Spinal cord (tissue), 10 donors: ENCODE data around the gene HSFX1. TPM values are rescaled to one million over a fixed set of nuclear protein-coding genes. Genes with fewer than 3 reads are reported as not detected.
"Not testable (repeated sequence)": the region's sequence is repeated elsewhere in the genome, so short reads cannot be mapped to it uniquely, and the experiment has no call there.

Experiments used
- DNase-seq, 6 donors: peaks; one replicate each; pipeline versions ENCODE4 v3.0.0 to v3.0.0-alpha.2; 2013 to 2015; ENCODE audit warnings: low spot score in 6 of 6, low read depth in 4 of 6
- H3K27ac ChIP-seq: one replicate; pipeline ENCODE4 v1.5.1; 2013; ENCODE audit warnings: low read depth, low read length, control low read depth
- H3K27me3 ChIP-seq: one replicate; pipeline ENCODE4 v1.6.1; 2013; ENCODE audit warnings: low read length; ENCODE audit not compliant: control insufficient read depth, insufficient read depth
- H3K36me3 ChIP-seq: one replicate; pipeline ENCODE4 v1.6.1; 2013; ENCODE audit warnings: low read length; ENCODE audit not compliant: control insufficient read depth, insufficient read depth
- H3K4me1 ChIP-seq: one replicate; pipeline ENCODE4 v1.6.1; 2013; ENCODE audit warnings: low read length; ENCODE audit not compliant: control insufficient read depth, insufficient read depth
- H3K4me3 ChIP-seq: one replicate; pipeline ENCODE4 v1.5.1; 2013; ENCODE audit warnings: low read depth, low read length, control low read depth
- H3K9me3 ChIP-seq: one replicate; pipeline ENCODE4 v1.6.1; 2013; ENCODE audit warnings: low read length; ENCODE audit not compliant: control insufficient read depth, insufficient read depth
- WGBS: methylation state at CpG from one replicate; pipeline ENCODE4 v1.1.5; 2013; ENCODE audit warnings: missing lambda C conversion rate; ENCODE audit not compliant: insufficient coverage; 5-methylcytosine and 5-hydroxymethylcytosine counted together
- long read RNA-seq, 4 donors: transcript quantifications; one replicate each; lab custom pipeline, GENCODE V29; 2026
- polyA plus RNA-seq, 2 donors: library from polyadenylated mRNA; unstranded; fragments of 120-200 nt; gene quantifications; one replicate each; pipeline ENCODE4 v1.2.1, GENCODE V29; 2013; ENCODE audit not compliant: insufficient read length in 2 of 2
- total RNA-seq, 2 donors: library from RNA; depleted of rRNA in 1 of 2; stranded (reverse); fragments of 120-200 nt in 1 of 2; fragments of >200 nt in 1 of 2; gene quantifications; one replicate each; pipeline versions ENCODE4 v1.2.3 to v1.2.4, GENCODE V29; 2013 to 2014
- donor health status: healthy.

The HSFX1 gene, protein sequence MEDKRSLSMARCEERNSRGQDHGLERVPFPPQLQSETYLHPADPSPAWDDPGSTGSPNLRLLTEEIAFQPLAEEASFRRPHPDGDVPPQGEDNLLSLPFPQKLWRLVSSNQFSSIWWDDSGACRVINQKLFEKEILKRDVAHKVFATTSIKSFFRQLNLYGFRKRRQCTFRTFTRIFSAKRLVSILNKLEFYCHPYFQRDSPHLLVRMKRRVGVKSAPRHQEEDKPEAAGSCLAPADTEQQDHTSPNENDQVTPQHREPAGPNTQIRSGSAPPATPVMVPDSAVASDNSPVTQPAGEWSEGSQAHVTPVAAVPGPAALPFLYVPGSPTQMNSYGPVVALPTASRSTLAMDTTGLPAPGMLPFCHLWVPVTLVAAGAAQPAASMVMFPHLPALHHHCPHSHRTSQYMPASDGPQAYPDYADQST
- total RNA-seq (1 to 10 TPM; 2.2 to 3.5 TPM), polyA plus RNA-seq (1 to 10 TPM; 3.2 to 6.0 TPM)
- long read RNA-seq, donor 1 = 0 reads
- long read RNA-seq, donor 2 = 0 reads
- long read RNA-seq, donor 3 = 0 reads
- long read RNA-seq, donor 4 = 0 reads

GRCh38 chrX:149773768-149774167 lies at the start of gene HSFX1:
TSS of gene HSFX1 (plus strand) at chrX:149774068. CDS start at chrX:149774682, 614 bp downstream.
- no CpG with 5 or more reads among the region's 17 CpGs for WGBS
- not testable (repeated sequence) for H3K27ac ChIP-seq, H3K36me3 ChIP-seq, H3K4me3 ChIP-seq, H3K4me1 ChIP-seq, H3K27me3 ChIP-seq, DNase-seq, H3K9me3 ChIP-seq

DNA sequence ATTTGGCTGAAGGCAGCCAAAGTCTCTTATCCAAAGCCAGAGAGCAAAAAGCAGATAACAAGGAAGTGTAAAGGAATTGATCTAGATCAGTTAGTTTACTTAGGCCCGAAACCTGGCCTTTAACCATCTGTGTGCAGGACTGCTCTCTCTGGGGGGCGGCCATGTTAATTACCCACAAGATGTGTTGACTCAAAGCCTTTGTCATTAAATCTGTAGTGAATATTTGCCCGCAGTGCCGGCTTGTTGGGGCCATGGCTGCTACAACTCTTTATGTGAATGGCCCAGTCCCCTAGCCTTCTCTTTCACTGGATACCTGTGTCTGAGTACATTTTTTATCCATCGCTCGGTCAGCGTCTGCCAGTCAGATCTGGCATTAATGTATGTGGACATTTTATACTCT lies 46.6 kb upstream of the HSFX1 start:
- not testable (repeated sequence) for H3K4me1 ChIP-seq, H3K9me3 ChIP-seq, H3K27ac ChIP-seq, DNase-seq, H3K27me3 ChIP-seq, H3K36me3 ChIP-seq, H3K4me3 ChIP-seq
- WGBS = no CpG with 5 or more reads among the region's 7 CpGs

DNA sequence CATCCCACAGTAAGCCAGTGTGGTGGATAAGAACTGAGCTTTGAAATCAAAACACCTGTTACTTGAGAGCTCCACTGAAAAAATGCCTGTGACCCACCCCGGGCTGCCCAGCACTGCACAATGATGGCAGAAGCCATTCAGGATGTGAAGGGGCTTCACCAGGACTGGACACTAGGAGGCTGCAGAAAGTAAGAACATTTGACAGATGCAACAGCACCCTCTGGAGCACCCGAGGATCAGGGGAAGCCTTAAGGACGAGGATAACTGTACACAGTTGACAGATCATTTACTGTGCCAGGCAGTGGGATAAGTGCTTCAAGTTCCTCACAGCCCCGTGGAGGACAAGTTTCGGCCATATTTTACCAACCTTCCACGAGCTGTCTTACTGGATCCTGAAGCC lies 31.6 kb upstream of the HSFX1 start:
- H3K9me3 ChIP-seq, H3K4me1 ChIP-seq, H3K27me3 ChIP-seq, DNase-seq, H3K36me3 ChIP-seq, H3K27ac ChIP-seq, H3K4me3 ChIP-seq: not testable (repeated sequence)
- WGBS = no CpG with 5 or more reads among the region's 6 CpGs

DNA sequence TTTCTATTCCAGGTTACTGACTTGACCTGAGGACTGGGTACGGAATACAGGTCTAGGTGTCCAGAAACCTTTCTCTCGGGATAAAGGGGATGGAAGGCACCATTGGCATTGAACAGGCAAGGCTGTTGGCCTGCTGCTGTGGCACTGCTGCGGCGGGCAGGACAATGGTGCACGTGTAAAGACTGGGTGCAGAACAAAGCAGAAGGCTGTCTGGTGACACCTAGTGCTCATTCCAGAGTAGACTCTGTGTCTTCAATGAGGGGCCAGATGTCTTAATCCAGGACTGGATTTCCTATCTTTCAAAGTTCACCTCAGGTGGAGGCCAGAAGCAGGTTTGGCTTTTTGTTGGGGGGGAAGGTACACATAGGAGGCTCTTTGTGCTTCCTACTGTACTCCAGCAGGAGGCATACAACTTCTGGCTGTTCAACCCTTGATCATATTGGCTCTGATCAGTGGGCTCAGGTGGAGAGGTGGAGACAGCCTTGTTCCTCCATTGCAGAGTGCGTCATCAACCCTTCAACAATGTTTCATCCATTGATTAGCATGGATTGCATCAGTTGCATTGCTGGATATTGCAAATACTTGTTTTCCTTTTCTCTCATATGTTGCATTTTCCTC lies 27.4 kb upstream of the HSFX1 start:
- H3K4me1 ChIP-seq, H3K27ac ChIP-seq, H3K27me3 ChIP-seq, H3K9me3 ChIP-seq, H3K4me3 ChIP-seq, DNase-seq, H3K36me3 ChIP-seq: not testable (repeated sequence)
- whole genome bisulfite sequencing = no CpG with 5 or more reads among the region's 6 CpGs

GRCh38 chrX:149757206-149758067 lies 16.4 kb upstream of the HSFX1 start:
- no peaks in the 10 kb centered on the region for H3K27me3 ChIP-seq
- 69% methylated on average over 3 of the region's 8 CpGs for WGBS
- DNase-seq = no peak

GRCh38 chrX:149758068-149758714 lies 15.7 kb upstream of the HSFX1 start:
- WGBS = 87% methylated on average over 16 of the region's 18 CpGs
- Histone ChIP-seq H3K27ac (no peak overlapping the region), H3K4me3 (no peak overlapping the region), H3K36me3 (no peaks in the 10 kb centered on the region), H3K9me3 (no peaks in the 10 kb centered on the region), H3K27me3 (no peaks in the 10 kb centered on the region), H3K4me1 (no peaks in the 10 kb centered on the region)
- DNase-seq = no peak

More at GRCh38 chrX:149757206-149758067, 16.4 kb upstream of the HSFX1 start:
- no peaks in the 10 kb centered on the region for H3K4me1 ChIP-seq
- H3K4me3 ChIP-seq = no peak overlapping the region
- no peaks in the 10 kb centered on the region for H3K36me3 ChIP-seq
- no peak overlapping the region for H3K27ac ChIP-seq
- H3K9me3 ChIP-seq = no peaks in the 10 kb centered on the region

- not testable (repeated sequence) for H3K27me3 ChIP-seq, H3K27ac ChIP-seq, H3K36me3 ChIP-seq, DNase-seq, H3K4me3 ChIP-seq, H3K9me3 ChIP-seq, H3K4me1 ChIP-seq
- 95% methylated on average over 8 of the region's 17 CpGs for WGBS
Observed at GRCh38 chrX:149758715-149759078, 15.2 kb upstream of the HSFX1 start.

DNA sequence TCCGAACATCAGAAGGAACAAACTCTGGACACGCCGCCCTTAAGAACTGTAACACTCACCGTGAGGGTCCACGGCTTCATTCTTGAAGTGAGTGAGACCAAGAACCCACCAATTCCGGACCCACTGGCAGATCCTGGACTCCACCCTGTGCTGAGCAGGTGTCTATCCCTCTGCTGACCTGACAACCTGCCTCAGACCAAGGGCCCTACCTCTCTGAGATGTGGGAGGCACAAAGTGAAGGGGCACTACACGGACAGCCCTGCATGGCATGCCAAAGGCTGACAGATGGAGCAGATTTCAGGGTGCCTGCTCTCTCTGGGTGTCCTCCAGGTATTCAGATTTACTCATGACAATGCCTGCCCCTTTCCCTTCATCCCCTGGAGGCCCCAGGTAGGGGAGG lies 14.0 kb upstream of the HSFX1 start:
- Histone ChIP-seq H3K27me3 (no peaks in the 10 kb centered on the region), H3K9me3 (no peaks in the 10 kb centered on the region), H3K4me3 (no peak overlapping the region), H3K4me1 (no peaks in the 10 kb centered on the region), H3K36me3 (no peaks in the 10 kb centered on the region), H3K27ac (no peak overlapping the region)
- no peak for DNase-seq
- WGBS = 75% methylated on average over 7 of the region's 7 CpGs

DNA sequence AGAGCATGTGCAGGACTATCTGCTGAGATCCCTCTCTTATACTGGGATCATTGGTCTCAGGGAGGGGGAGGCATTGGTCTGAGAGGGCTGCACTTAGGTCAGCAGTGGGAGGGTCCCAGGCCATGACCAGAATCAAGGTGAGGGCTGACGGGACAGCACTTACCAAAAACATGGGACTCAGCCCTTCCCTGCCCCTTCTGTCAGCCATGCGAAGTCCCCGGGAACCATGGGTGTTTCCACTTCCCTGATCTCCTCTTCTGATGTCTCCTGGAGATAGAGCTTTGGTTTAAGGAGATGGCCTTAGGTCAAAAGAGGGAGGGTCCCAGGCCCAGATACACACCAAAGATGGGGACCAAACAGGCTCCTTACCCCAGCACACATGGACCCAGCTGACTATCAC lies 12.9 kb upstream of the HSFX1 start:
- no peaks in the 10 kb centered on the region for H3K36me3 ChIP-seq
- H3K27ac ChIP-seq = no peak overlapping the region
- H3K27me3 ChIP-seq = no peaks in the 10 kb centered on the region

More for the DNA sequence above, 12.9 kb upstream of the HSFX1 start:
- DNase-seq = no peak
- Histone ChIP-seq H3K9me3 (no peaks in the 10 kb centered on the region), H3K4me3 (no peak overlapping the region), H3K4me1 (no peaks in the 10 kb centered on the region)
- 93% methylated on average over 2 of the region's 3 CpGs for WGBS
